HS-27A (cell line): Measurements from ENCODE around the gene TPST1.
"Not testable (repeated sequence)": the region's sequence is repeated elsewhere in the genome, so short reads cannot be mapped to it uniquely, and the experiment has no call there.

Experiments used
- DNase-seq: peaks from one replicate; pipeline ENCODE4 v3.0.0-alpha.2; 2012; ENCODE audit warnings: low read depth, missing footprints

TPST1 gene

DNA sequence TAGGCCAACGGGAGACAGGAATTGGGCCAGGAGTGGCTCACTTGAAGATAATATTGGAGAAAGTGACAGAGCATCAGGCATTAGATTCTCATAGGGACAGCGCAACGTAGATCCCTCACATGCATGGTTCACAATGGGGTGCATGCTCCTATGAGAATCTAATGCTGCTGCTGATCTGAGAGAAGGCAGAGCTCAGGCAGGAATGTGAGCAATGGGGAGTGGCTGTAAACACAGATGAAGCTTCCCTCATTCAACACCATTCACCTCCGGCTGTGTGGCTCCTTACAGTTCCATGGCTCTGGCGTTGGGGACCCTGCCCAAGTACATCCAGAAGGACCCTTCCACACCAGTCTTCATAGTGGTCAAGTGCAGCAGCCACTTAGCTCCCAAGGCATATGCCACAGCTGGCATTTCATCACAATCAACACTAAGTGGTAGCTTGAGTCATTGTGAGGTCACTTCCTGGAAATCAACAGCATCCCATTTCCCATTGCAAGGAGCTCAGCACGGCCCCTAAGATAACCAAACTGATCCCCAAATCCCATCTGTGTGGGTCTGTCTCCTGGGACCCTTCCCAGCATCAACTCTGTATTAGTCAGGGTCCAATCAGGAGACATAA lies 174.5 kb downstream of the TPST1 start:
- no peak for DNase-seq

DNA sequence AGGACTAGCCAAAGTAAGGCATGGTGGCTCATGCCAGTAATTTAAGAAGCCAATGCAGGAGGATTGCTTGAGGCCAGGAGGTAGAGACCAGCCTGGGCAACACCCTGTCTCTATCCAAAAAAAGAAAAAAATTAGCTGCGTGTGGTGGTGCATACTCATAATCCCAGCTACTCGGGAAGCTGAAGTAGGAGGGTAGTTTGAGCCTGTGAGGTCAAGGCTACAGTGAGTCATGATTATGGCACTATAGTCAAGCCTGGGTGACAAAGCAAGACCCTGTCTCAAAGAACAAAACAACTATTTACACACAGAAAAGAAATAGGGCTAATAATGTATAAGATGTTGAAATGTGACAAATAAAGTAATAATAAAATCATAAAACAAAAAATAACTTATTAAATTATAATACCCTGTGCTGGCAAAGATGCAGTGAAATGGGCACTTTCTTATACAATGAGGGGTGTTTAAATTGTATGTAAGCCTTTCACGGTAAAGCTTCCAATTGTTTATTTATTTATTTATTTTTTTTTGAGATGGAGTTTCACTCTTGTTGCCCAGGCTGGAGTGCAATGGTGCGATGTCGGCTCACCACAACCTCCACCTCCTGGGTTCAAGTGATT lies 175.2 kb downstream of the TPST1 start:
- DNase-seq: no peak

DNA sequence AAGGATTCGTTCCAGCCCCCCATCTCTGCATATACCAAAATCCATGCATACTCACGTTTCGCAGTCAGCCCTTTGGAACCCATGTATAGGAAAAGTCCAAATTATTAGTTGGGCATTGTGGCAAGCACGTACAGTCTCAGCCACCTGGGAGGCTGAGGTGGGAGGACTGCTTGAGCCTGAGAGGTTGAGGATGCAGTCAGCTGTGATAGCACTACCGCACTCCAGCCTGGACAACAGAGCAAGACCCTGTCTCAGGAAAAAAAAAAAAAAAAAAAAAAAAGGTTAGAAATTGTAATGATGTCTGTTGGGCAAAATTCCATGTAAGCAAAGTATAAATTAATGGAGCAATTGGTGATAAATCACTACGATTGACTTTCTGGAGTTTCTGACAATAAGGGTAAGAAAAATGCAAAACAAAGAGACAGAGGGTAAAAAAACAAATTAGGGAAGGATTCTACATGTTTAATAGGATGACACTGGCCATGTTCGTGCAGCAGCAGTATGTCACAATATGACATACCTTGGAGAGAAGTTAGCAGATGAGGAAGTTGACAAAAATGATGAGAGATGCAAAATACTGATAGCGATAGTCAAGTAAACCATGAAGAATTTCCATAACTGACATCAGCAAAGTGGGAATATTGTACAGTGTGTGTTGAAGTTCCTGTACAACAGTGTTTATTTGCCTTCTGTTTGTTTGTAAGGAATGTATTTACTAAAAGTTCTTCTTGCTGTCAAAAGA lies 177.2 kb downstream of the TPST1 start:
- DNase-seq: not testable (repeated sequence)

- not testable (repeated sequence) for DNase-seq
These were observed 180.2 kb downstream of the TPST1 start for GRCh38 chr7:66385191-66385905.

DNA sequence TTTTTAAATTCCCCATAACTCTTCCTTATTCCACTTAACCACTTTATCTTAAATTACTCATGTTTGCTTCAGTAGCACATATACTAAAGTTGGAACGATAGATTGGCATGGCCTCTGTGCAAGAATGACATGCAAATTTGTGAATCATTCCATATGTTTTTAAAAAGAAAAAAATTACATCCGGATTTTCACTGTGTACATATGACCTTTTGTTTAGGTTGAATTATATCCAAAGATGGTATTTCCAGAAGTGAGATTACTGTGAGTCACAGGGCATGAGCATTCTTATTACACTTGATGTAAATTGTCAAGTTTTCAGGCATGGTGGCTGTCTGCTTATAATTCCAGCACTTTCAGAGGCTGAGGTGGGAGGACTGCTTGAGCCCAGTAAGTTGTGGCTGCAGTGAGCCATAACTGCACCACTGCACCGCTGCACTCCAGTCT lies 190.0 kb downstream of the TPST1 start:
- DNase-seq: not testable (repeated sequence)

DNA sequence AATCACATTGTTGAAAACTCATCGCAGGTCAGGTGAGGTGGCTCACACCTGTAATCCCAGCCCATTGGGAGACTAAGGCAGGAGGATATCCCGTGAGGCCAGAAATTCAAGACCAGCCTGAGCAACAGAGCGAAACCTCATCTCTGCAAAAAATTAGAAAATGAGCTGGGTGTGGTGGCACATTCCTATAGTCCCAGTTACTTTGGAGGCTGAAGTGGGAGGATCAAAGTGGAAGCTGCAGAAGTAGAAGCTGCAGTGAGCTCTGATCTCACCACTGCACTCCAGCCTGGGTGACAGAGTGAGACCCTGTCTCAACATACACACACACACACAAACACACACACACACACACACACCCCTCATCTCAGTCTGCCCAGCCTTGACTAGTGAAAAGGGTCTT lies 190.9 kb downstream of the TPST1 start:
- DNase-seq: not testable (repeated sequence)

DNA sequence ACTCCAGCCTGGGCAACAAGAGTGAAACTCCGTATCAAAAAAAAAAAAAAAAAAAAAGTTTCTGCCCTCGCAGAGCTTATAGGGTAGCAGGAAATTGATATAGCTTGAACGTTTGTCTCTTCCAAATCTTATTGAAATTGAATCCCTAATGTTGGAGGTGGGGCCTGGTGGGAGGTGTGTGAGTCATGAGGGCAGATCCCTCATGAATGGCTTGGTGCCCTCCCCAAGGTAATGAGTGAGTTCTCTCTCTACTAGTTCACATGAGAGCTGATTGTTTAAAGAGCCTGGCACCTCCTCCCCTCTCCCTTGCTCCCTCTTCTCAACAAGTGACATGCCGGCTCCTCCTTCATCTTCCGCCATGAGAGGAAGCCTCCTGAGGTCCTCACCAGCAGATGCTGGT lies 193.7 kb downstream of the TPST1 start:
- not testable (repeated sequence) for DNase-seq

DNA sequence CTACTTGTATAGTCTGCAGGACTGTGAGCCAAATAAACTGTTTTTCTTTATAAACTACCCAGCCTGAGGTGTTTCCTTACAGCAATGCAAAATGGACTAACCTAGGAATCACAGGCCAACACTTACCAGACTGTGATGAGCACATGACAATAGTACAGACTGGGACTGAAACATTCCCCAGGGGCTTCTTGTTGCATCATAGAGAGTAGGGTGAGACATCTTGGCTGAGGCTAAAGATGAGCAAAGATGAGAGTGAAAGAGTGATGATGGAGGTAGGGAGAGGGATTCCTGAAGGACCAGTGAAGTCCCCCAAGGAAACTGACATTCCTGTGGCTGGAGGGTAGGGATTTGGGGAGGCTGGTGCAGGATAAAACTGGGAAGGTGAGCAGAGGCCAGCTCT lies 194.4 kb downstream of the TPST1 start:
- no peak for DNase-seq

DNA sequence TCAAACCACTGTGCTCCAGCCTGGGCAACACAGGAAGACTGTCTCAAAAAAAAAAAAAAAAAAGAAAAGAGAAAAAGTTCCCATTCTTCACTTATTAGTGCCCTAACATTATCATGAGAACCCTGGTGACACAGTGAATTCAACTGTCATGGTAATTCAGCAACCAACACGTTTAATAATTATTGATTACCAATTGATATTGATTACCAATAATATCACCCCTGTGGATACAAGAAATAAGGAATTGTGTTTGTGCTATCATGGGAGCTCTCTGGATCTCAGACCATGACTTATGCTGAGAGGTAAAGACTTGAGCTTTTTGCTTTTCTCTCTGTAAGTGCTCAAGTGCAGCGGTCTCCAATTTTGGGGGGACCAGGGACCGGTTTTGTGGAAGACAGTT lies 195.3 kb downstream of the TPST1 start:
- no peak for DNase-seq

- not testable (repeated sequence) for DNase-seq
These were observed 196.0 kb downstream of the TPST1 start for GRCh38 chr7:66401126-66401525.

DNA sequence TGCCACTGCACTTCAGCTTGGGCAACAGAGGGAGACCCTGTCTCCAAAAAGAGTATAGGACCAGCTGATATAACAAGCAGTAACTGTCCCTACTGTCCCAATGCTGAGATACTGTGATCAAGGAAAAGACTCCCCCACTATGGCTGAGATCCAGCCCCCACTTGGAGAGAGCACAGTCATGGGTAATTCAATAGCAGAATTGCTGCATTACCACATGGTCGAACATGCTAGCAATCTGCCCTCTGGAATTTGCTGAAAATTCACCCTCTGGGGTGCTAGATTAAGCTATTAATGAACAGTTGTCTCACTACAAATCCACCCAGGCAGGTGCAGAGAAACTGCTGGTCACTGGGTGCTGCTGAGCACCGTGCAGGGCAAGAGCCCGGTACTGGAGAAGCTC lies 196.8 kb downstream of the TPST1 start:
- DNase-seq: not testable (repeated sequence)

GRCh38 chr7:66403564-66403963 lies 198.4 kb downstream of the TPST1 start:
- DNase-seq: no peak

DNA sequence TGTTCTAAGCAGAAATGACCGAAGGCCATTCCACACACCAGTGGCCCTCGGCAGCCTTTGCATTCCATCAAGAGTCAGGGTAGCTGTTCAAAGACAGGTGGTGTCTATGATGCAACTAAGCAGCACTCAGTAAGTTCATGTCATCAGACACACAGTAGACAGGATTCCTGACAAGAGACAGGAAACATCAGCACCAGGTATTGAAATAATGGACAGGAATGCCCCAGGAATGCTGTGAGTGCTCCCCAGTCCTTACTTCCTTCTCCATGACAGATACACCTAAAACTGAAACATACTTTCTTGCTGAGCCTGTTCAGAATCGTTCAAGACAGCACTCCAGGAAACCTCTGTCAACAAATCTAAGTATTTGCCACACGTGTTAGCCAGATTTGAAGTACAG lies 204.4 kb downstream of the TPST1 start:
- DNase-seq: no peak
